NCI-H524 (cell line): ENCODE results near the gene GARNL3.

Experiments
- DNase-seq, 2 experiments: peaks; one replicate each; lab custom pipeline; 2025; lab: John Stamatoyannopoulos, UW

GARNL3 gene

GRCh38 chr9:127237801-127238200 lies 26.8 kb upstream of the GARNL3 start:
- DNase-seq: no peak

GRCh38 chr9:127241354-127241753 lies 23.2 kb upstream of the GARNL3 start:
- no peak for DNase-seq

- DNase-seq: peak; percentile 92 to 97
Measured at GRCh38 chr9:127244609-127245601, 19.7 kb upstream of the GARNL3 start.

- DNase-seq: no peak
Measured at GRCh38 chr9:127245637-127246164, 18.9 kb upstream of the GARNL3 start.

GRCh38 chr9:127248241-127248640 lies 16.3 kb upstream of the GARNL3 start:
- no peak for DNase-seq

- DNase-seq: no peak
Measured at GRCh38 chr9:127249877-127250276, 14.7 kb upstream of the GARNL3 start.

GRCh38 chr9:127250896-127251391 lies 13.6 kb upstream of the GARNL3 start:
- no peak for DNase-seq

- no peak for DNase-seq
Measured at GRCh38 chr9:127252410-127253318, 11.9 kb upstream of the GARNL3 start.

- DNase-seq: no peak
Measured at GRCh38 chr9:127253446-127253845, 11.1 kb upstream of the GARNL3 start.

GRCh38 chr9:127255692-127256091 lies 8.9 kb upstream of the GARNL3 start:
- DNase-seq: no peak

GRCh38 chr9:127256324-127256723 lies 8.2 kb upstream of the GARNL3 start:
- DNase-seq: no peak

- DNase-seq: peak; percentile 70 to 94
Measured at GRCh38 chr9:127258606-127259471, 5.7 kb upstream of the GARNL3 start.

- no peak for DNase-seq
Measured at GRCh38 chr9:127262602-127263001, 2.0 kb upstream of the GARNL3 start.

- DNase-seq: no peak
Measured at GRCh38 chr9:127263237-127263636, 1.3 kb upstream of the GARNL3 start.

- no peak for DNase-seq
Measured at GRCh38 chr9:127263664-127264063, 910 bp upstream of the GARNL3 start.

- no peak for DNase-seq
Measured at GRCh38 chr9:127267793-127268525, 3.4 kb downstream of the GARNL3 start.

- no peak for DNase-seq
Measured at GRCh38 chr9:127269449-127269848, 4.9 kb downstream of the GARNL3 start.

- DNase-seq: no peak
Measured at GRCh38 chr9:127273326-127273725, 8.8 kb downstream of the GARNL3 start.

- no peak for DNase-seq
Measured at GRCh38 chr9:127277099-127277498, 12.5 kb downstream of the GARNL3 start.

GRCh38 chr9:127277770-127278169 lies 13.2 kb downstream of the GARNL3 start:
- no peak for DNase-seq
